Measurements from ENCODE around the gene CEPT1. TPM values are rescaled to one million over a fixed set of nuclear protein-coding genes. Genes with fewer than 3 reads are reported as not detected.
"Not testable (repeated sequence)": the region's sequence is repeated elsewhere in the genome, so short reads cannot be mapped to it uniquely, and the experiment has no call there.

The CEPT1 gene
- total RNA-seq, 1 experiment from 2014 or later: 30.9 TPM

DNA sequence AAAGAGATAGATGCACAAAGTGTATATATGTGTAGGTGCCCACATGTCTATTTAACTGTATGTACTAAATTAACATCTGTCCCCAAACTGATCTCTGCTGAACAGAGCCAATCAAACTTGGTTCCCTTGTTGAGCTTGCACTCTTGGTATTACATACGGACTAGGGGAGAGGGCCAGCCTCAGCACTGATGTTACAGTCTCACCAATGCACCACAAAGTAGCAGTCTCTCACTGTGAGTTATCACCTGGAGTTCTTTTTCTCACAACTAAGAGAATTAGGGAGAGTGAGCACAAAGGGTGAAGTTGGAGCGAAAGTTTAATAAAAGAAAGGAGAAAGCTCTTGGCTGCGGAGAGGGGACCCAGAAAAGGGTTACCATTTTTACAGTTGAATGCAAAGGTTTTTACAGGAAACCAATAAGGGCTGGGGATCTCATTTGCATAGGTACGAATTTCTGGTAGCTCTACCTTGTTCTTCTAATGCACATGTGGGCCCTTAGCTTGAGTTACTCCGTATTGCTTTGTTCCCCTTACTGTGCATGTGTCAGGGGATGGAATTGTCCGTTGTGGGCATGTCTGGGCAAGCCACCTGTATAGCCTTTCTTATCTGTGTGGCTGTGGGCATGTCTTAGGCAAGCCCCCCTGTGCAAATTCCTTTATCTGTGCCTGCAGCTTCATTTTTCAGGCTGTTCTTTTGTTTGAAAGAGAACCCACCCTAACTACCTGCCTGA, 74.2 kb downstream of the CEPT1 start:
- H3K36me3 ChIP-seq (ENCODE audit: insufficient read depth, low read length, poor library complexity, severe bottlenecking): no peaks in the 10 kb centered on the region
- DNase-seq (ENCODE audit: low spot score): no peak
- H3K4me1 ChIP-seq (ENCODE audit: insufficient read depth, low read length, poor library complexity, severe bottlenecking): no peaks in the 10 kb centered on the region
- no peak for TF ChIP-seq EZH2 (IDR thresholded peaks at IDR 0.05; ENCODE audit: borderline replicate concordance, low read depth, low read length, poor library complexity, severe bottlenecking)
- TF ChIP-seq, protein P1, sequence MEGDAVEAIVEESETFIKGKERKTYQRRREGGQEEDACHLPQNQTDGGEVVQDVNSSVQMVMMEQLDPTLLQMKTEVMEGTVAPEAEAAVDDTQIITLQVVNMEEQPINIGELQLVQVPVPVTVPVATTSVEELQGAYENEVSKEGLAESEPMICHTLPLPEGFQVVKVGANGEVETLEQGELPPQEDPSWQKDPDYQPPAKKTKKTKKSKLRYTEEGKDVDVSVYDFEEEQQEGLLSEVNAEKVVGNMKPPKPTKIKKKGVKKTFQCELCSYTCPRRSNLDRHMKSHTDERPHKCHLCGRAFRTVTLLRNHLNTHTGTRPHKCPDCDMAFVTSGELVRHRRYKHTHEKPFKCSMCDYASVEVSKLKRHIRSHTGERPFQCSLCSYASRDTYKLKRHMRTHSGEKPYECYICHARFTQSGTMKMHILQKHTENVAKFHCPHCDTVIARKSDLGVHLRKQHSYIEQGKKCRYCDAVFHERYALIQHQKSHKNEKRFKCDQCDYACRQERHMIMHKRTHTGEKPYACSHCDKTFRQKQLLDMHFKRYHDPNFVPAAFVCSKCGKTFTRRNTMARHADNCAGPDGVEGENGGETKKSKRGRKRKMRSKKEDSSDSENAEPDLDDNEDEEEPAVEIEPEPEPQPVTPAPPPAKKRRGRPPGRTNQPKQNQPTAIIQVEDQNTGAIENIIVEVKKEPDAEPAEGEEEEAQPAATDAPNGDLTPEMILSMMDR (conservative IDR thresholded peaks at IDR 0.05; ENCODE audit: low read depth, low read length): no peak
- peaks cover 27% of the 10 kb centered on the region for H3K27me3 ChIP-seq (replicated peaks; ENCODE audit: insufficient read depth, low read depth, low read length, poor library complexity)
- no peak overlapping the region for H3K4me3 ChIP-seq (ENCODE audit: low read depth, low read length, poor library complexity, severe bottlenecking)
- CTCF ChIA-PET: no interaction called here
- H3K9me3 ChIP-seq (ENCODE audit: low read depth, low read length, poor library complexity, severe bottlenecking): no peaks in the 10 kb centered on the region
- POLR2A ChIA-PET (ENCODE audit: low non-redundant PET): no interaction called here
- no peak overlapping the region for H3K27ac ChIP-seq (ENCODE audit: low read depth, low read length, poor library complexity, severe bottlenecking)
- BruUV-seq (replicated peaks): no TSS peak
- intact Hi-C loops (cut with micrococcal nuclease; ENCODE audit: unreplicated experiment): no loop called here

DNA sequence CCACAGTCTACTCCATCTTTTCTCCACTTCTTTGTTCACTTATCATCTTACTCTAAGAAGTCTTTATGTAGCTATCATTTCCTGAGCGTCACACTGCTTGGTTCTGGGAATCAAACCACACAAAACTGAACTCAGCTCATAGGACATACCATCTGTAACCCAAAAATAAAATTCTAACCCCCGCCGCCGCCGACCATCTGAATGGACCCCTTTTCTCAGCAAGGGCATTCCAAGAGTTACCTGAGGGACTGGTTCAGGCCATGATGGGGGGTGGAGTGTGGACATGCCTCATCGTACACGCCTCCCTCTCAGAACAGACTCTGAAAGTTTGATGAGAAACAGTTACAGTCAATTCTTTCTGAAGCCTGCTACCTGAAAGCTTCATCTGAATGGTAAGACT, 74.9 kb downstream of the CEPT1 start:
- Histone ChIP-seq H3K4me3 (ENCODE audit: low read depth, low read length, poor library complexity, severe bottlenecking) (no peak overlapping the region), H3K4me1 (ENCODE audit: insufficient read depth, low read length, poor library complexity, severe bottlenecking) (no peaks in the 10 kb centered on the region), H3K27ac (ENCODE audit: low read depth, low read length, poor library complexity, severe bottlenecking) (no peak overlapping the region), H3K9me3 (ENCODE audit: low read depth, low read length, poor library complexity, severe bottlenecking) (no peaks in the 10 kb centered on the region), H3K36me3 (ENCODE audit: insufficient read depth, low read length, poor library complexity, severe bottlenecking) (no peaks in the 10 kb centered on the region), H3K27me3 (replicated peaks; ENCODE audit: insufficient read depth, low read depth, low read length, poor library complexity) (peaks cover 21% of the 10 kb centered on the region)
- DNase-seq (ENCODE audit: low spot score): no peak
- no TSS peak for BruUV-seq (replicated peaks)
- no peak for TF ChIP-seq EZH2 (IDR thresholded peaks at IDR 0.05; ENCODE audit: borderline replicate concordance, low read depth, low read length, poor library complexity, severe bottlenecking)
- TF ChIP-seq, protein P1 (conservative IDR thresholded peaks at IDR 0.05; ENCODE audit: low read depth, low read length): no peak
- intact Hi-C loops (cut with micrococcal nuclease; ENCODE audit: unreplicated experiment): no loop called here
- POLR2A ChIA-PET (ENCODE audit: low non-redundant PET): no interaction called here
- CTCF ChIA-PET: no interaction called here

DNA sequence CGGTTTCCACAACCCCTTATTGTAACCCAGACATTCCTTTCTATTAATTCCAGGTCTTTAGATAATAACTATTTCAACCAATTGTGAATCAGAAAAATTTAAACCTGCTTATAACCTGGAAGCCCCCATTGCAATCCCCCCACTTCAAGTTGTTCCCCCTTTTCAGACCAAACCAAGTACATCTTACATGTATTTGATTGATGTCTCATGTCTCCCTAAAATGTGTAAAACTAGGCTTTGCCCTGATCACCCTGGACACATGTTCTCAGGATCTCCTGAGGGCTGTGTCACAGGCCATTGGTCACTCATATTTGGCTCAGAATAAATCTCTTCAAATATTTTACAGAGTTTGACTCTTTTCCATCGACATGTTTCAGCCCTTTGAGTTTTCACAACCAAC, 75.3 kb downstream of the CEPT1 start:
- intact Hi-C loops (cut with micrococcal nuclease; ENCODE audit: unreplicated experiment); H3K9me3 ChIP-seq (ENCODE audit: low read depth, low read length, poor library complexity, severe bottlenecking); DNase-seq (ENCODE audit: low spot score); CTCF ChIA-PET; POLR2A ChIA-PET (ENCODE audit: low non-redundant PET); H3K27ac ChIP-seq (ENCODE audit: low read depth, low read length, poor library complexity, severe bottlenecking); BruUV-seq (replicated peaks); H3K4me1 ChIP-seq (ENCODE audit: insufficient read depth, low read length, poor library complexity, severe bottlenecking); H3K36me3 ChIP-seq (ENCODE audit: insufficient read depth, low read length, poor library complexity, severe bottlenecking); H3K4me3 ChIP-seq (ENCODE audit: low read depth, low read length, poor library complexity, severe bottlenecking): not testable (repeated sequence)
- peaks cover 17% of the 10 kb centered on the region for H3K27me3 ChIP-seq (replicated peaks; ENCODE audit: insufficient read depth, low read depth, low read length, poor library complexity)

DNA sequence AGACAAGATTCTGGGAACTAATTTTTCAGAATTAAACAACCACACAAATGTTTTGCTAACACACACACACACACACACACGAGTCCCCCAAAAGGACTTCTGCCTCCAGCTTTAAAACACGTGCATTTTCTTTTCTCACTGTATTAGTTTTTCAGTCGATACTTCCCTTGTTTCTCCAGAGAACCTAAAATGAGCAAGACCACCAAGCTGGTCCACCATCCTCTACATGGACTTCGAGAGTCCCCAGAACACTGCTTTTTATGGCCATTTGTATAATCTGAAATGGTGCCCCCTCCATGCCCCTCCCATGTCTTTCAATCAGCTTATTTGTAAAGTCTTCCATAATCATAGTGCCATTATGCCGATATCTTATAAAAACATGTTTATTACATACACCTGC, 76.7 kb downstream of the CEPT1 start:
- no peak overlapping the region for H3K4me3 ChIP-seq (ENCODE audit: low read depth, low read length, poor library complexity, severe bottlenecking)

More for the DNA sequence above, 76.7 kb downstream of the CEPT1 start:
- TF ChIP-seq, protein P1 (conservative IDR thresholded peaks at IDR 0.05; ENCODE audit: low read depth, low read length): no peak
- no peak for TF ChIP-seq EZH2 (IDR thresholded peaks at IDR 0.05; ENCODE audit: borderline replicate concordance, low read depth, low read length, poor library complexity, severe bottlenecking)
- no peak for DNase-seq (ENCODE audit: low spot score)
- BruUV-seq (replicated peaks): no TSS peak
- Histone ChIP-seq H3K36me3 (ENCODE audit: insufficient read depth, low read length, poor library complexity, severe bottlenecking) (no peaks in the 10 kb centered on the region), H3K27ac (ENCODE audit: low read depth, low read length, poor library complexity, severe bottlenecking) (no peak overlapping the region), H3K9me3 (ENCODE audit: low read depth, low read length, poor library complexity, severe bottlenecking) (no peaks in the 10 kb centered on the region), H3K4me1 (ENCODE audit: insufficient read depth, low read length, poor library complexity, severe bottlenecking) (no peaks in the 10 kb centered on the region), H3K27me3 (replicated peaks; ENCODE audit: insufficient read depth, low read depth, low read length, poor library complexity) (peaks cover 8% of the 10 kb centered on the region)
- intact Hi-C loops (cut with micrococcal nuclease; ENCODE audit: unreplicated experiment): no loop called here
- CTCF ChIA-PET: no interaction called here
- POLR2A ChIA-PET (ENCODE audit: low non-redundant PET): no interaction called here
